Stimulated activated naive CD8-positive, alpha-beta T cell treated with anti-CD3 and anti-CD28 coated beads, Interleukin-15, Interleukin-2, amounts not matched to agents 100 ng/mL and 50 ng/mL, for 24 hours (primary cell): ENCODE measurements around the gene TBATA.

ENCODE experiments used
- H3K27ac Mint-ChIP-seq: one replicate; pipeline ENCODE4 v1.8.0; 2021; ENCODE audit warnings: mild to moderate bottlenecking, mixed read lengths
- H3K27me3 Mint-ChIP-seq: one replicate; pipeline ENCODE4 v1.8.0; 2021; ENCODE audit warnings: mixed read lengths
- H3K36me3 Mint-ChIP-seq: one replicate; pipeline ENCODE4 v1.8.0; 2021; ENCODE audit warnings: low read depth, mixed read lengths
- H3K4me1 Mint-ChIP-seq: one replicate; pipeline ENCODE4 v1.8.0; 2021; ENCODE audit warnings: low read depth, mixed read lengths
- H3K4me3 Mint-ChIP-seq: one replicate; pipeline ENCODE4 v1.8.0; 2021; ENCODE audit warnings: mild to moderate bottlenecking, mixed read lengths
- H3K9me3 Mint-ChIP-seq: one replicate; pipeline ENCODE4 v1.8.0; 2021; ENCODE audit warnings: mixed read lengths

Gene TBATA

DNA sequence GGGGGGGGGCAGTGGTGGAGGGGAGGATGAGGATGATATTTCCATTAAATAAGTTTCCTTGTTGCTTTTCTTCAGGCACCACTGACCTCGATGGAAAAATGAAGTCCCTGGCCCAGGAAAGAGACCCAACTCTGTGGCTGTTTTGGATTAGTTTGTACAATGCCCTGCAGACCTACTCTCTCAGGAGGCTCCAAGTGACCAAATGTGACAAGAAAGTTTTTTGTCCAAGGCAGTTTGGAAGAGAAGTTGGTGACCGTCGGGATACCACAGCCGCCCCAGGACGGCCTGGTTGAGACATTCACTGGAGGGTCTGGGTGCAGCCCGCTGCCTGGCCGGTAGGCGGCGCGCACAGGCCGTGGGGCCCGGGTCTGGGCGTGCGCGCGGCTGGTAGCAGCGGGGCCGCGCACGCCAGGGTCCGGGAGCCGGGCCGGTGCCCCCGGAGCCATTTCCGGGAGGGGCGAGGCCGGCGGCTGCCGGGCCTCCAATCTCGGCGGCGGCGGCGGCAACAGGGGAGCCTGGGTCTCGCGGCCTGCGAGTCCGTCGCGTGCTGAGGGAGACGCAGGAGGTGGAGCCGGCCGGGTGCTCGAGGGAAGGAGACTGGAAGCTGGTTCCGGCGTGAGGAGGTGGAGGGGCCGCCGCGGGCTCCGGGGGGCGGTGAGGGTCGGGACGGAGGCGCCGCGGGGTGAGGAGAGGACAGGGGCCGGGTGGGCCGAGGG lies 30.5 kb upstream of the TBATA start, which contains the start of gene SGPL1:
TSS of gene SGPL1 (plus strand) at position 445 of the 716 bp plus-strand sequence. CDS start 906 bp downstream, outside the sequence.
- peak within 1 kb of the TSS; percentile 91 for H3K27ac Mint-ChIP-seq
- H3K9me3 Mint-ChIP-seq = no peaks in the 10 kb centered on the region
- H3K4me3 Mint-ChIP-seq = peak within 1 kb of the TSS; percentile 93
- peaks cover 43% of the 10 kb centered on the region for H3K4me1 Mint-ChIP-seq
- H3K36me3 Mint-ChIP-seq = peaks cover 33% of the 10 kb centered on the region
- no peaks in the 10 kb centered on the region for H3K27me3 Mint-ChIP-seq

DNA sequence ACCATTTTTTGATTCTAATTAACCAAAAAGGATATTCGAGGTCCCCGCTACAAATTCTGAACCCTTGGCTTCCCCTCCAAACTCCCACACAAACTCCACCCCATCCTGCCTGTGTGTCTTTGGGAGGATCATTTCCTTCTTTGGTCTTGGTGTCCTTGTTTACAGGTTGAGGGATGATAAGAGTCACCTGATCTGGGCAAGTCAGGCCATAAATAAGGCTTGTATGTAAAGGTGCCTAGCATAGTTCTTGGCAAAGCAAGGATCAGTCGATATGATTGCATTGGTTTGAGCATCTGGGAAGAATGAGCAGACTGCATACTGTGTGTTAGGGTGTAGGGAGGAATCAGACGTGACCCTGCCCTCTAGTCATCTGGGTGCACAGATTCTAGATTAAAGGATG lies 28.9 kb upstream of the TBATA start:
- peak overlapping the region; percentile 2 for H3K4me3 Mint-ChIP-seq
- no peaks in the 10 kb centered on the region for H3K27me3 Mint-ChIP-seq
- no peaks in the 10 kb centered on the region for H3K9me3 Mint-ChIP-seq
- peak overlapping the region; percentile 9 for H3K27ac Mint-ChIP-seq
- H3K4me1 Mint-ChIP-seq = peaks cover 31% of the 10 kb centered on the region
- H3K36me3 Mint-ChIP-seq = peaks cover 22% of the 10 kb centered on the region

DNA sequence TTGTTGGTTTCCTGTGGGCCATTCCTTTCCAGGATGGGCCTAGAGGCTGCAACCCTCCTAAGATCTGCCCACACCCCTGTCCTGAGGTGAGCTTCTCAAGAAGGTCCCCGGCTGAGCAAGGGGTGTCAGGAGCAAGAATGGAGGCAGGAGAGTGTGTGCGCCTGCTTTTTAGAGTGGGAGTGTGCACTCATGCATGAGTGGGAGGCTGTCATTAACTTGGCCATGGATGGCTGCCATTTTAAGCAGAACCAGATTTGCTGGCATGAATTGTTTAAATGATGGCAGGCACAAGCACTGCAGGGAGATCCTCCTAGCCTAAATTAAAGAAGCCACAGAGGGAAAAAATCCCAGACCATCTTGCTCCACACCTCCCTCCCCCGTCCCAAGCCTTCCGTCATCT lies 27.6 kb upstream of the TBATA start:
- Mint-ChIP-seq H3K36me3 (peaks cover 11% of the 10 kb centered on the region), H3K9me3 (no peaks in the 10 kb centered on the region), H3K27me3 (no peaks in the 10 kb centered on the region), H3K4me3 (no peak overlapping the region), H3K4me1 (peaks cover 19% of the 10 kb centered on the region), H3K27ac (no peak overlapping the region)

DNA sequence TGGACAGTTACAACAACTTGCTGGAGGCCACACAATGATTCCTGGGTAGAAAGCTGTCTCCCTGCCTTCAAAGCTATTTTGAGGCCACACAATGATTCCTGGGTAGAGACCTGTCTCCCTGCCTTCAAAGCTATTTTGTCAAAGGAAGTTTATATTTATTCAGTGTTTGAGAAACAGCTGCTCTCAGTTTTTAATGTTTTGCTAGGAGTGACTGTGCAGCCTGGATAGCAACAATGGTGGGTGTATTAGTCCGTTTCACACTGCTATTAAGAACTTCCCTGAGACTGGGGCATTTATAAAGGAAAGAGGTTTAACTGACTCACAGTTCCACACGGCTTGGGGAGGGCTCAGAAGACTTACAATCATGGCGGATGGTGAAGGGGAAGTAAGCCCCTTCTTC lies 26.7 kb upstream of the TBATA start:
- Mint-ChIP-seq H3K4me1 (peaks cover 10% of the 10 kb centered on the region), H3K36me3 (peaks cover 5% of the 10 kb centered on the region), H3K27ac (no peak overlapping the region), H3K27me3 (peaks cover 3% of the 10 kb centered on the region), H3K4me3 (no peak overlapping the region), H3K9me3 (no peaks in the 10 kb centered on the region)

DNA sequence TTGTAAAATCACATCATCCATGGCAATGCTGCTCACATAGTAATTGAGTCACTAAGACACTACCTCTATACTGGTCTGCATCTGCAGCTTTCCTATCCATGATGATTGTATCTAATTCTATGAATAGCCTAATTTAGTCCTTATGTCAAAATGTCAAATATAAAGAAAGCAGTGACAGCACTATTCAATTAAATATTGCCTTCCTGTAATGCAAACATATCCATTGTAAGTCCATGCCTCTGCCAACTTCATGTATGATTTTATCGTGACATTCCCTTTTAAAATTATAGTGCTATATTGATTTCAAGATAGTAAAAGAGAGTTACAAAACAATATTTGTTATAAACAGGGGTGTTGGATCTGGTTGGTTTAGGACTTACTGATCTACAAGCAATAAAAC lies 25.8 kb upstream of the TBATA start:
- H3K27me3 Mint-ChIP-seq = peaks cover 4% of the 10 kb centered on the region
- H3K4me3 Mint-ChIP-seq = no peak overlapping the region
- H3K4me1 Mint-ChIP-seq = peaks cover 5% of the 10 kb centered on the region
- H3K9me3 Mint-ChIP-seq = no peaks in the 10 kb centered on the region
- H3K36me3 Mint-ChIP-seq = no peaks in the 10 kb centered on the region
- H3K27ac Mint-ChIP-seq = no peak overlapping the region

DNA sequence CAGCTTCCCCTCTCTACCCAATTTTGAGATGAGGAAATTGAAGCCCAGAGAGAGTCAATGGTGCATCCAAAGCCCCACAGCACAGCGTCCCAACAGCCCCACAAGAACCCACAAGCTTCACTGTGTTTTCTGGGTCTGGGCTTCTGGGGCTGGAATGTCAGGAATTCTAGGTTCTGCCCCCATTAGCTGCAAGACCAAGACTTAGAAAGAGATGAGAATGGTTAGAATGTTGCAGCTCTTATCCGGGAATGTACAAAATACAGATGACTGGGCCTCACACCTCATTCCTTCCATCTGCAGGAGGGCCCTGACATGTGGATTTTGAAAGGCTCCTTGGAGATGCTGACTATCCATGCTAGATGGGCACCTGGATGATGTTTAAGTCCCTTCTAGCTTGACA lies 24.5 kb upstream of the TBATA start:
- Mint-ChIP-seq H3K27ac (no peak overlapping the region), H3K9me3 (no peaks in the 10 kb centered on the region), H3K27me3 (peaks cover 4% of the 10 kb centered on the region), H3K36me3 (no peaks in the 10 kb centered on the region), H3K4me3 (no peak overlapping the region), H3K4me1 (peaks cover 5% of the 10 kb centered on the region)

DNA sequence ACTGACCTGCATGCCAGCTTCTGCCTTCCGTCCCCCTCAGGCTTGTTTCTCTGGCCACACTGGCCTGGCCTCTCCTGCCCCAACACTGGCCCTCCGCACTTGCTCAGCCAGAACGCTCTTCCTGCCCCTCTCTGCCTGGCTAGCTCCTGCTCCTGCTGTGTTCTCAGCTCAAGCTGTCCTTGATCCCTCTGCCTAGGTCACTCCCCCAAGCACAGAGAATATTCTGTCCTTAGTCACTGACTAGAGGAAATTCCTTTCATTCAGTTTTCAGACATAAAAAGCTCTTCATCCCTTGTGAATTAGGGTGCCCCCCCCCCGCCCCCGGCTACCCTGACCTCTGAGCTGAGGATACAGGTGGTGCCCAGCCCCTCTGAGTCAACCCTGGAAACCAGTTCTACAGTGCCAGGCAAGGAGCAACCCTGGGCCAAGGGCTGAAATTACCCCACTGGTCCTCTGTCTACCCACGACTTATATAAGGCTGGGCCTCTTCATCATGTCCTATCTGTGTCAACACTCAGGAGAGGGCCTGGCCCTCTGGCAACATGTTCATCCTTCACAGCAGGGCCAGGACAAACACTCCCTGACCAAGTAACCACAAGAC lies 23.9 kb upstream of the TBATA start:
- H3K27me3 Mint-ChIP-seq = peaks cover 4% of the 10 kb centered on the region
- no peak overlapping the region for H3K4me3 Mint-ChIP-seq
- H3K9me3 Mint-ChIP-seq = no peaks in the 10 kb centered on the region
- H3K36me3 Mint-ChIP-seq = no peaks in the 10 kb centered on the region
- H3K27ac Mint-ChIP-seq = no peak overlapping the region
- H3K4me1 Mint-ChIP-seq = peaks cover 1% of the 10 kb centered on the region

DNA sequence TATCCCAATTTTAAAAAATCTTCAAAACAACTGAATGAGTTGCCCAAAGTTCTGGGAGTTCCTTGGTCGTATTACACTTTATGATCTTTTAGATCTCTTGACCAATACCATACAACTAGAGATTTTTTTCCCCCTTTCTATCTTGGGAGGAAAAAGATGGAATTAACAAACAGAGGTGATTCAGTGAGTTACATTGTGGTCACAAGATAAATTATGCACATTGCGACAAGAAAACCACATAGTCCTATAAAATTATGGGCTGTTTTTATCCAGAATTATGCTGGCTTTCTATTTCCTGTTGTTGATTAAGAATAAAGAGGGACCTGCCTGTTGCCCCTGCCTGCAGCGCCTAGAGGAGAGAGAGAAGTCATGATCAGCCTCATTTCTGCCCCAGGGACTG lies 22.4 kb upstream of the TBATA start:
- no peaks in the 10 kb centered on the region for H3K9me3 Mint-ChIP-seq
- H3K4me3 Mint-ChIP-seq = no peak overlapping the region
- no peaks in the 10 kb centered on the region for H3K4me1 Mint-ChIP-seq
- H3K36me3 Mint-ChIP-seq = no peaks in the 10 kb centered on the region
- peaks cover 6% of the 10 kb centered on the region for H3K27me3 Mint-ChIP-seq
- no peak overlapping the region for H3K27ac Mint-ChIP-seq

DNA sequence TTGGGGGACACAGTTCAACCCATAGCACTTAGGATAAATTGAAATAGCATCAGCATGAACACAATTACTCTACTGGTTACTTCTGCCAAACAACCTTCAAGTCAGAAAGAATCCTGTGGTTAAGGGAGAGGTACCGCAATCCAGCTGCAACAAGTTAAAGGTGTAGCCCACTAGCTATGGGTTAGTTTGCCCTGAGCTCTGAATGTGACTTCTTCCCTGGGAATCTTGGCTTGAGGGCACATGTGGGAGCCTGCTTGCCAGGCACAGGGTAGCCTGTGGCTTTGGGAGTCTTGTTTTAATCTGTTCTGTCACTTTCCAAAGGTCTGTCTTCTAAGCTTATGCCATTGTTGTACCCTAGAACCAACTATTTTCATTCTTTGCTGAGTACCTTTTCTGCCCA lies 21.7 kb upstream of the TBATA start:
- Mint-ChIP-seq H3K27me3 (peaks cover 10% of the 10 kb centered on the region), H3K9me3 (no peaks in the 10 kb centered on the region), H3K4me3 (no peak overlapping the region), H3K27ac (no peak overlapping the region), H3K36me3 (no peaks in the 10 kb centered on the region), H3K4me1 (no peaks in the 10 kb centered on the region)

DNA sequence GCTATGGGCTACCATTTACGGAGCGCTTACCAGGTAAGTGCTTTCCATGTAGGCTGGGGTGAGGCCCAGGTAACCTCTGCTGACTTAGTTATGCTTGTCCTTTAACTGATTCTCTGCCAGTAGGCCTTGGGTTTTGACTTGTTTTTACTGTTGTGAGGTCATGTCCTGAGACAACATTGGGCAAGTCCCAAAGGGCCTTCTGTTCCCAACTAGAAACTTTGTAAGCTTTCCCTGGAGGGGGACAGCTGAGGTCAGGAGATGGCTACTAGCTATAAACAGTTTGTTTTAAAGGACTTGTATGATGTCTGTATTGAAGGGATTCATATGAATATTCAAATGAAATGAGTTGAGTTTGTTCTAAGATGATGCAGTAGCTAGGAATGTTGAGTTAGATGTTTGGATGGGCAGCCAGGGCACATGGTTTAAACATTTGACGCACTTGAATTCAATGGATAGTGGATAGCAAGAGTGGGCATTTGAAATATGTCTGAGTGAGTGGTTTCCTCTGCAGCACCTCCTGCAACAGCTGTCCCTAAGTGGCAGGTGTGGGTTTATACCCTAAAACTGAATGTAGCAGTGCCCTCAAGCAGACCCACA lies 20.5 kb upstream of the TBATA start:
- Mint-ChIP-seq H3K27ac (no peak overlapping the region), H3K36me3 (no peaks in the 10 kb centered on the region), H3K27me3 (peaks cover 10% of the 10 kb centered on the region), H3K4me1 (no peaks in the 10 kb centered on the region), H3K9me3 (no peaks in the 10 kb centered on the region), H3K4me3 (no peak overlapping the region)

DNA sequence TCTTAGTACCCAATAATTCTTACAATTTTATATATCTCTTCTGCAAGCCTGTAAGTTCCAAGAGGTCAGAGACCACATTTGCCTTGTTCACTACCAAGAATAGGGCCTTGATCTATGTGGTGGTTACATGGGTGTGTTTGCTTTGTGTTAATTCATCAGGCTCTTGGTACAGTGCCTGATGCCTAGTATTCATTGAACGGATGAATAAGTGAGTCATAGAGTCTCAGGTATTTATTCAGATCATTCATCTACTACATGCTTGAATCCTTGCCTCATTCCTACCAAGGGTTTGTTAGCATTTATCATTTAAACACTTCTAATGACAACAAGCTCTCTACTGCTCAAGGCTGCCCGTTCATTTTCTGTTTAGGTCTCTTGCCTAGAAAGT lies 19.2 kb upstream of the TBATA start:
- H3K4me1 Mint-ChIP-seq = no peaks in the 10 kb centered on the region
- H3K27me3 Mint-ChIP-seq = peaks cover 13% of the 10 kb centered on the region
- H3K27ac Mint-ChIP-seq = no peak overlapping the region
- no peaks in the 10 kb centered on the region for H3K9me3 Mint-ChIP-seq
- no peaks in the 10 kb centered on the region for H3K36me3 Mint-ChIP-seq
- H3K4me3 Mint-ChIP-seq = no peak overlapping the region

DNA sequence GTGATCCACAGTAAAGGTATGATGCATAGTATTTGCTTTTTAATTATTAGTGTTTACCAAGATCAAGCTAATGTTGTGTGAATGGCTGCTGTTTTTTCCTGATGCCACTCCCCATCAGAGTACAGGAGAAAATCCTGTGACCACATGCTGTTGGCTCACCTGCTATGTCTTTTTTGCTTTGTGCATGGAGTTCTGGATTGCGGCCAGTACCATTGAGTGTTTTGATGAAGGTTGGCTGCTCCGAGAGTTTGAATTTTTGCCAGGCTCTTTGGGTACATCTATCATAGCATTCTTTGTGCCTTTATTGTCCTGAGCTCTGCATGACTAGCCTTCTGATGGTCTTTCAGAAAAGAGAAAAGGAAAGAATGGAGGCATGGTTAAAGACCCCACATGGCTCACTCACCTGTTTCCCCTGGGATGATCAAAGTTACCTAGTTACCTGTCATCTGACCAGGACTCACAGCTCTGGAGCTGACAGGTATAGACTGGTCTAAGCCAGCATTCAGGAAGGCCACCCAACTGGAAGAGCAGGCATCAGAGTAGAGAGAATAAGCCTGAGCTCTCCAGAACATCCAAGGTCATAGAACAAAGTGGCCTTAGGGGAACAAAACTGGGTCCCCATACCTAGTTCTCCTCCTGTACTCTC lies 18.7 kb upstream of the TBATA start:
- no peak overlapping the region for H3K4me3 Mint-ChIP-seq
- peaks cover 17% of the 10 kb centered on the region for H3K27me3 Mint-ChIP-seq
- H3K9me3 Mint-ChIP-seq = no peaks in the 10 kb centered on the region
- no peaks in the 10 kb centered on the region for H3K36me3 Mint-ChIP-seq
- no peaks in the 10 kb centered on the region for H3K4me1 Mint-ChIP-seq
- H3K27ac Mint-ChIP-seq = no peak overlapping the region

DNA sequence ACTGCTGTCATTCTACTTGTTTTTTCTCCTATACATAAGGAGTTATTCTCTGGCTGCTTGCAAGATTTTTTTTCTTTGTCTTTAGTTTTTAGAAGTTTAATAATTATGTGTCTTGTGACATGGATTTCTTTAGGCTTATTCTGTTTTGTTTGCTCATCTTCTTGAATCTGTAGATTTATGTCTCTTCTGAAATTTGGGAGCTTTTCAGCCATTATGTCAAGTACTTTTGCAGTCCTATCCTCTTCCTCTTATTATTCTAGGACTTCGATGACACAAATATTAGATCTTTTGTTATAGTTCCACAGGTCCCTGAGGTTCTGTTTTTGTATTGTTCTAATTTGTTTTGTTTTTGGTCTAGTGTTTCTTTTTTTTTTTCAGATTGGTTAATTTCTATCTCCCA lies 16.7 kb upstream of the TBATA start:
- peaks cover 21% of the 10 kb centered on the region for H3K27me3 Mint-ChIP-seq

DNA sequence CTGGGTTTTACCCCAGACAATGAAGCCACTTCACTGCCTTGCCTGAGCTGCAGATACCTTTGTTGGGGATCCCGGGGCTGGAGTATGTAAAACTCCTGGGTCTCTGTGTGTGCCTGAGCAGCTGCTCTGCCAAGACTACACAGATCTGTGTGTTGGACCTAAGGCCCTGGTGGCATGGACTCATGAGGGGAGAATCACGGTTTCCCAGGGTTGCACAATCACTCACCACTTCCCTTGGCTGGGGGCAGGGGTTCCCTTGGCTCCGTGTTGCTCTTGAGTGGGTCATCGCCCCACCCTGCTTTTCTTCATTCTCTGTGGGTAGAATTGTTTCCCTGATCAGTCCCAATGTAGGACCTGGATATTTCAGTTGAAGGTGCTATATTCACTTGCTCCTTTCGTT lies 13.9 kb upstream of the TBATA start:
- no peaks in the 10 kb centered on the region for H3K36me3 Mint-ChIP-seq
- no peaks in the 10 kb centered on the region for H3K4me1 Mint-ChIP-seq
- no peak overlapping the region for H3K4me3 Mint-ChIP-seq
- H3K27me3 Mint-ChIP-seq = peaks cover 25% of the 10 kb centered on the region
- no peak overlapping the region for H3K27ac Mint-ChIP-seq
- no peaks in the 10 kb centered on the region for H3K9me3 Mint-ChIP-seq

More for the DNA sequence above, 16.7 kb upstream of the TBATA start:
- no peaks in the 10 kb centered on the region for H3K9me3 Mint-ChIP-seq
- no peaks in the 10 kb centered on the region for H3K4me1 Mint-ChIP-seq
- no peaks in the 10 kb centered on the region for H3K36me3 Mint-ChIP-seq
- no peak overlapping the region for H3K27ac Mint-ChIP-seq
- H3K4me3 Mint-ChIP-seq = no peak overlapping the region

DNA sequence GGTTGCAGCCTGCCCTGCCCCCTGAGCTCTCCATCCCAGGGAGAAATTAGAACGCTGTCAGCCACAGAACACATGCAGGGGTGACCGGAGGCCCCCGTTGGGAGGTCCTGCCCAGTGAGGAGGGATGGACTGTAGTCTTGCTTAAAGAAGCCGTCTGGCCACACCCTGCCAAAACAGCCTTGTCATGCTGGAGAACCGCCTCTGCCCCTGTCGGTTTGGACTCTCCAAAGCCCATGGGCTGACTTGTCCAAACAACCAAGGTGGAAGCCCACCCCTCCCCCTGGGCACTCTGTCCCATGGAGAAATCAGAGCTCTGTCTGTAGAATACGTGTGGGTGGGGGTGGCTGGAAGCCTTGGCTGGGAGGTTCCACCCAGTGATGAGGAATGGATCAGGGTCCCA lies 12.7 kb upstream of the TBATA start:
- no peak overlapping the region for H3K4me3 Mint-ChIP-seq
- H3K36me3 Mint-ChIP-seq = no peaks in the 10 kb centered on the region
- no peak overlapping the region for H3K27ac Mint-ChIP-seq
- H3K27me3 Mint-ChIP-seq = peaks cover 25% of the 10 kb centered on the region
- H3K9me3 Mint-ChIP-seq = no peaks in the 10 kb centered on the region
- H3K4me1 Mint-ChIP-seq = no peaks in the 10 kb centered on the region
